HCT116 (cell line): ENCODE data around the gene CYREN. TPM values are rescaled to one million over a fixed set of nuclear protein-coding genes. Genes with fewer than 3 reads are reported as not detected.

Experiments used
- ATAC-seq: fragments of 200-7000 bp; cut with Tn5 transposase; 2 replicates; pipeline ENCODE4 v1.9.1; 2020; ENCODE audit warnings: mild to moderate bottlenecking, moderate library complexity
- BruUV-seq: library from RNA; stranded (reverse); fragments of 400-500 nt; replicated peaks from 2 replicates; lab custom pipeline; 2021; lab: Mats Ljungman, UMichigan
- CTCF ChIA-PET: fragments of 300-600 bp; sonication (Branson Sonifier 250); formaldehyde crosslinking; loops from one replicate; lab custom pipeline; 2021; ENCODE audit warnings: antibody characterized with exemption; lab: Charles Lee
- POLR2A ChIA-PET: fragments of 300-600, 350-600 bp; sonication (Branson Sonifier 250); formaldehyde crosslinking; loops from one replicate; lab custom pipeline; 2021; ENCODE audit warnings: antibody characterized with exemption; lab: Charles Lee
- RAD21 ChIA-PET, 2 experiments: fragments of 300-600 bp; sonication (Branson Sonifier 250); formaldehyde crosslinking; loops; one replicate each; lab custom pipeline; 2023; ENCODE audit warnings: low total read pairs in 2 of 2; ENCODE audit not compliant: uncharacterized antibody in 2 of 2, unreplicated experiment in 2 of 2, low non-redundant PET in 1 of 2; lab: Charles Lee
- DNase-seq: peaks from one replicate; pipeline ENCODE4 v3.0.0-alpha.2; 2010; ENCODE audit warnings: low read depth, low spot score
- H2AFZ ChIP-seq: fragments of 200-600 bp; shearing (Covaris generic), sonication (generic); 2 replicates; pipeline ENCODE4 v1.6.1; 2017; ENCODE audit warnings: low read depth, mixed run types, mixed read lengths, antibody characterized with exemption, low read length; ENCODE audit not compliant: poor library complexity, severe bottlenecking
- H3K27ac ChIP-seq: 2 replicates; pipeline ENCODE4 v1.5.1; 2012; ENCODE audit warnings: low read depth, low read length
- H3K27me3 ChIP-seq: fragments of 200-600 bp; sonication (generic); 2 replicates; pipeline ENCODE4 v1.6.1; 2016; ENCODE audit warnings: mixed run types, low read length, mixed read lengths; ENCODE audit not compliant: insufficient read depth
- H3K36me3 ChIP-seq, 2 experiments: fragments of 200-500 bp in 1 of 2; fragments of 200-600 bp in 1 of 2; sonication (Bioruptor generic) in 1 of 2; sonication (generic) in 1 of 2; 2 replicates each; pipeline versions ENCODE4 v1.5.1 to v1.6.1; 2014 to 2016; ENCODE audit warnings: low read length in 2 of 2, inconsistent platforms in 1 of 2, mixed read lengths in 1 of 2, mixed run types in 1 of 2; ENCODE audit not compliant: insufficient read depth in 2 of 2, control insufficient read depth in 1 of 2
- H3K4me1 ChIP-seq, 2 experiments: fragments of 200-600 bp in 1 of 2; sonication (generic) in 1 of 2; 2 replicates each; pipeline versions ENCODE4 v1.5.1 to v1.6.1; 2012 to 2017; ENCODE audit warnings: low read length in 2 of 2, inconsistent platforms in 1 of 2, mild to moderate bottlenecking in 1 of 2, mixed read lengths in 1 of 2, mixed run types in 1 of 2, moderate library complexity in 1 of 2; ENCODE audit not compliant: insufficient read depth in 2 of 2, control insufficient read depth in 1 of 2
- H3K4me2 ChIP-seq: fragments of 200-600 bp; sonication (generic); 2 replicates; pipeline ENCODE4 v1.6.1; 2017; ENCODE audit warnings: mixed run types, low read length, mixed read lengths
- H3K4me3 ChIP-seq, 2 experiments: fragments of 200-600 bp in 1 of 2; sonication (generic) in 1 of 2; replicated peaks in 1 of 2; 2 replicates each; pipeline ENCODE4 v1.5.1; 2011 to 2016; ENCODE audit warnings: low read length in 2 of 2, control low read depth in 1 of 2, low read depth in 1 of 2, mild to moderate bottlenecking in 1 of 2, mixed read lengths in 1 of 2, mixed run types in 1 of 2
- H3K79me2 ChIP-seq: fragments of 200-600 bp; sonication (generic); 2 replicates; pipeline ENCODE4 v1.6.1; 2017; ENCODE audit warnings: mild to moderate bottlenecking, mixed run types, low read length, moderate library complexity, mixed read lengths; ENCODE audit not compliant: insufficient read depth
- H3K9ac ChIP-seq: fragments of 200-600 bp; sonication (generic); 2 replicates; pipeline ENCODE4 v1.6.1; 2016; ENCODE audit warnings: low read length, mixed read lengths
- H3K9me2 ChIP-seq: fragments of 200-600 bp; sonication (generic), shearing (Covaris generic); 2 replicates; pipeline ENCODE4 v1.6.1; 2017; ENCODE audit warnings: mixed run types, mild to moderate bottlenecking, moderate library complexity; ENCODE audit not compliant: insufficient read depth
- H3K9me3 ChIP-seq, 2 experiments: fragments of 200-500 bp in 1 of 2; fragments of 200-600 bp in 1 of 2; sonication (Bioruptor generic) in 1 of 2; sonication (generic) in 1 of 2; 2 replicates each; pipeline ENCODE4 v1.6.1; 2014 to 2017; ENCODE audit warnings: low read length in 2 of 2, mixed read lengths in 2 of 2, inconsistent platforms in 1 of 2, low read depth in 1 of 2, mild to moderate bottlenecking in 1 of 2, mixed run types in 1 of 2, moderate library complexity in 1 of 2; ENCODE audit not compliant: control insufficient read depth in 1 of 2, insufficient read depth in 1 of 2
- H4K20me1 ChIP-seq: fragments of 200-600 bp; sonication (generic), shearing (Covaris generic); 2 replicates; pipeline ENCODE4 v1.6.1; 2017; ENCODE audit warnings: mixed run types, mild to moderate bottlenecking, moderate library complexity; ENCODE audit not compliant: insufficient read depth
- CBX3 ChIP-seq: IDR thresholded peaks from 2 replicates; pipeline ENCODE4 v1.6.1; 2012; ENCODE audit warnings: low read depth
- CTCF ChIP-seq, 3 experiments: fragments of 200-600 bp in 1 of 3; sonication (generic) in 1 of 3; IDR thresholded peaks in 2 of 3; conservative IDR thresholded peaks in 1 of 3; 2 replicates each; pipeline ENCODE4 v1.5.1; 2012 to 2017; ENCODE audit warnings: low read depth in 2 of 3, low read length in 2 of 3, antibody characterized with exemption in 1 of 3, borderline replicate concordance in 1 of 3, control low read depth in 1 of 3, mild to moderate bottlenecking in 1 of 3, mixed read lengths in 1 of 3, mixed run types in 1 of 3, moderate library complexity in 1 of 3; ENCODE audit not compliant: insufficient read depth in 1 of 3
- EGR1 ChIP-seq: IDR thresholded peaks from 2 replicates; pipeline ENCODE4 v1.6.1; 2012; ENCODE audit warnings: low read depth
- EZH2phosphoT487 ChIP-seq: fragments of 200-600 bp; IDR thresholded peaks from 2 replicates; pipeline ENCODE4 v1.6.1; 2018; ENCODE audit warnings: antibody characterized with exemption, borderline replicate concordance
- FOSL1 ChIP-seq: IDR thresholded peaks from 2 replicates; pipeline ENCODE4 v1.6.1; 2012; ENCODE audit warnings: low read depth
- MAX ChIP-seq: IDR thresholded peaks from 2 replicates; pipeline ENCODE4 v1.6.1; 2012
- RAD21 ChIP-seq: IDR thresholded peaks from 2 replicates; pipeline ENCODE4 v1.6.1; 2012; ENCODE audit warnings: low read depth, mild to moderate bottlenecking
- REST ChIP-seq: IDR thresholded peaks from 2 replicates; pipeline ENCODE4 v1.6.1; 2012; ENCODE audit warnings: low read depth
- SP1 ChIP-seq: IDR thresholded peaks from 2 replicates; pipeline ENCODE4 v1.6.1; 2012; ENCODE audit warnings: low read depth
- ZNF274 ChIP-seq: fragments of 200-500 bp; sonication (Bioruptor generic); IDR thresholded peaks from 2 replicates; pipeline ENCODE4 v1.6.1; 2014; ENCODE audit warnings: mild to moderate bottlenecking, low read depth, low read length, inconsistent platforms
- intact Hi-C: fragments of 100-400 bp; cut with micrococcal nuclease; formaldehyde crosslinking; loops from 2 replicates; pipeline ENCODE4 v1.10.0; 2022
- total RNA-seq: library from RNA; stranded (reverse); gene quantifications from one replicate; pipeline ENCODE4 v1.2.1, GENCODE V29; 2021; ENCODE audit not compliant: unreplicated experiment

The CYREN gene
- total RNA-seq, 1 experiment from 2014 or later, result 54.5 TPM

GRCh38 chr7:135215698-135216097 lies 45.2 kb upstream of the CYREN start:
- CTCF ChIA-PET, result no interaction called here
- Histone ChIP-seq H3K4me3 (no peak overlapping the region), H3K9ac (no peak overlapping the region), H4K20me1 (no peaks in the 10 kb centered on the region), H3K4me2 (no peak overlapping the region), H3K4me1 (peaks cover under 1 to 2% of the 10 kb centered on the region in 2 experiments; a peak in 2 of 4 replicates), H3K27me3 (no peaks in the 10 kb centered on the region), H3K27ac (no peak overlapping the region), H3K79me2 (no peaks in the 10 kb centered on the region), H3K9me3 (no peaks in the 10 kb centered on the region), H2AFZ (no peak overlapping the region), H3K36me3 (no peaks in the 10 kb centered on the region), H3K9me2 (no peaks in the 10 kb centered on the region)
- RAD21 ChIA-PET, result no interaction called here
- no TSS peak for BruUV-seq
- intact Hi-C loops, result no loop called here
- DNase-seq, result no peak
- TF ChIP-seq RAD21 (no peak), CTCF (IDR thresholded peaks at IDR 0.05 in 2 of 3, conservative IDR thresholded peaks at IDR 0.05 in 1 of 3; ENCODE audit: borderline replicate concordance in 1 of 3, insufficient read depth in 1 of 3, low read depth in 2 of 3, low read length in 2 of 3) (no peak), REST (no peak), ZNF274 (no peak), MAX (no peak), FOSL1 (no peak), EGR1 (no peak), CBX3 (no peak), SP1 (no peak), EZH2phosphoT487 (no peak)
- POLR2A ChIA-PET, result no interaction called here
- no peak for ATAC-seq
